GM12878 (cell line): Measurements from ENCODE around the gene GDF15. TPM values are rescaled to one million over a fixed set of nuclear protein-coding genes. Genes with fewer than 3 reads are reported as not detected.

Source experiments
- CBFB ChIP-seq: IDR thresholded peaks from 2 replicates; pipeline ENCODE4 v1.6.1; 2016; ENCODE audit warnings: antibody characterized with exemption, low read depth
- DPF2 ChIP-seq: fragments of 450-650 bp; IDR thresholded peaks from 2 replicates; pipeline ENCODE4 v1.6.1; 2017; ENCODE audit warnings: mild to moderate bottlenecking
- ETV6 ChIP-seq, 2 experiments: fragments of 450-650 bp in 1 of 2; IDR thresholded peaks in 1 of 2; conservative IDR thresholded peaks in 1 of 2; 2 replicates each; pipeline ENCODE4 v1.6.1; 2014; ENCODE audit warnings: antibody characterized with exemption in 1 of 2, borderline replicate concordance in 1 of 2, low read depth in 1 of 2, mild to moderate bottlenecking in 1 of 2, moderate library complexity in 1 of 2
- FOS ChIP-seq: IDR thresholded peaks from 3 replicates; pipeline ENCODE4 v1.6.1; 2011; ENCODE audit warnings: borderline replicate concordance; ENCODE audit not compliant: insufficient read length; ENCODE audit errors: extremely low read depth
- HDGF ChIP-seq: fragments of 450-650 bp; IDR thresholded peaks from 2 replicates; pipeline ENCODE4 v1.6.1; 2016; ENCODE audit warnings: antibody characterized with exemption
- MTA2 ChIP-seq: fragments of 450-650 bp; IDR thresholded peaks from 2 replicates; pipeline ENCODE4 v1.6.1; 2016; ENCODE audit warnings: low read depth, mild to moderate bottlenecking, moderate library complexity
- MXI1 ChIP-seq: fragments of 150-350 bp; IDR thresholded peaks from 2 replicates; pipeline ENCODE4 v1.6.1; 2011; ENCODE audit warnings: low read depth, mild to moderate bottlenecking, inconsistent platforms, low read length, improper control_type of control experiment
- NBN ChIP-seq: fragments of 450-650 bp; IDR thresholded peaks from 2 replicates; pipeline ENCODE4 v1.6.1; 2016
- POLR2AphosphoS5 ChIP-seq: IDR thresholded peaks from 2 replicates; pipeline ENCODE4 v1.6.1; 2011; ENCODE audit warnings: mild to moderate bottlenecking, low read length, inconsistent platforms
- RBBP5 ChIP-seq: fragments of 200-600 bp; sonication (generic); conservative IDR thresholded peaks from 2 replicates; pipeline ENCODE4 v1.6.1; 2016
- RCOR1 ChIP-seq: conservative IDR thresholded peaks from 2 replicates; pipeline ENCODE4 v1.6.1; 2012; ENCODE audit warnings: low read depth, low read length, improper control_type of control experiment
- SMC3 ChIP-seq: IDR thresholded peaks from 2 replicates; pipeline ENCODE4 v1.6.1; 2011; ENCODE audit warnings: low read length, improper control_type of control experiment, borderline replicate concordance
- TCF3 ChIP-seq: IDR thresholded peaks from 2 replicates; pipeline ENCODE4 v1.6.1; 2012; ENCODE audit warnings: low read depth, mild to moderate bottlenecking, low read length, borderline replicate concordance; ENCODE audit not compliant: insufficient read depth
- TCF7 ChIP-seq: IDR thresholded peaks from 2 replicates; pipeline ENCODE4 v1.6.1; 2014; ENCODE audit warnings: antibody characterized with exemption, borderline replicate concordance
- ZBTB11 ChIP-seq: fragments of 450-650 bp; formaldehyde crosslinking; IDR thresholded peaks from 2 replicates; pipeline ENCODE4 v1.5.0; 2022; ENCODE audit warnings: mild to moderate bottlenecking, missing genetic modification characterization
- ZBTB33 ChIP-seq: fragments of 450-650 bp; IDR thresholded peaks from 2 replicates; pipeline ENCODE4 v1.6.1; 2017; ENCODE audit warnings: mild to moderate bottlenecking
- polyA plus RNA-seq, 11 experiments: library from polyadenylated mRNA; depleted of rRNA in 4 of 11; unstranded in 6 of 11; stranded (reverse) in 5 of 11; fragments of >200 nt; fragmentation: Nextera tagmentation in 4 of 11; fragmentation: Illumina TruSeq in 1 of 11; extraction: Ambion mirVana in 4 of 11; extraction: Trizol in 1 of 11; gene quantifications; 1 replicate in 1 of 11; 2 replicates in 10 of 11; pipeline versions ENCODE4 v1.2.1 to v1.2.3, GENCODE V29; 2011 to 2016; ENCODE audit warnings: inconsistent platforms in 2 of 11, missing spikeins in 2 of 11, low read depth in 1 of 11
- total RNA-seq, 4 experiments: library from RNA; depleted of rRNA in 3 of 4; stranded (reverse); fragments of >200 nt in 3 of 4; fragmentation: Illumina TruSeq in 1 of 4; extraction: Trizol in 1 of 4; gene quantifications; 2 replicates each; pipeline versions ENCODE4 v1.2.1 to v1.2.3, GENCODE V29; 2013 to 2021
- TF ChIP-seq, protein P1 (sequence below): IDR thresholded peaks from 2 replicates; pipeline ENCODE4 v1.6.1; 2011; ENCODE audit warnings: low read depth, low read length, improper control_type of control experiment, borderline replicate concordance
- TF ChIP-seq, protein P2 (sequence below): IDR thresholded peaks from 2 replicates; pipeline ENCODE4 v1.6.1; 2012; ENCODE audit warnings: low read depth, low read length, improper control_type of control experiment

Gene GDF15
- total and polyA plus RNA-seq, 10 of the 15 experiments (the other 5 are each of a cell fraction or from before 2014, with no cell fraction given) = 0.11 to 3.6 (median 1.6) TPM; not detected in 1

DNA sequence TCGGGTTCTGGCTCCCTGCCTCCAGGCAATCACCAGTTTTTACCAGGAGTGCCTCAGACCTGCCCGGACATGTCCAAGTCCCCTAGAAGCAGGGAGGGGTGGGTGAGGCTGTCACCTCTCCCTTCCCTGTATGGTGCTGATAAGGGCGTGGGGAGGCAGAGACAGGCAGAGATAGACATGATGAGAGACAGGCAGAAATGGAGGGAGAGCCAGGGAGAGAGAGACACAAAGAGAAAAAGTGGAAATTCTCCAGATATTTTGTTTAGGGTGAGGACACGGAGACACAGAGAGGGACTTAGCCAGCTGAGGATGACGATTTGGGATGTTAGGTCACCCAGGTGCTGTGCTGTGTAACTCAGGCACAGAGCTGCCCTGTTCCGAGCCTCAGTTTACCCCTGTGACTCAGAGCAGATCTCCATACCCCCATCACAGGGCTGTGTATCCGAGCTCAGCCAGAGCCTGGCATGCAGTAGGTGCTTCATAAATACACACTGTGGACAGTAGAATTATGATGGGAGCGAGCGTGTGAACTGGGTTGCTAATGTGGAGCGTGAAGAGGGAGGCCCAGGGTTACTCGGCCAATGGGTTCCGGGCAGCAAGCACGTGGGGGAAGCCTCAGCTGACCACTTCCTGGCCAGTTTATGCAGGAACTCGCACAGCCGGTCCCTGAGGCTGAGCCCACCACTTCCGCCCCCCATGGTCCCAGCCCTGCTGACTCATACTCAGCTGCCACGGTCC, 11.9 kb upstream of the GDF15 start (continued):
- TF ChIP-seq FOS (no peak), ZBTB33 (no peak), RBBP5 (no peak), NBN (peak; percentile 87; the same call in 1 of the 2 replicates), HDGF (no peak), ZBTB11 (CRISPR knock-in tag) (no peak), SMC3 (no peak), POLR2AphosphoS5 (peak; percentile 89), MXI1 (peak; percentile 77), MTA2 (peak; percentile 67; the same call in 1 of the 2 replicates), DPF2 (peak; percentile 83), ETV6 (conservative IDR thresholded peaks at IDR 0.05 in 1 of 2, IDR thresholded peaks at IDR 0.05 in 1 of 2; ENCODE audit: borderline replicate concordance in 1 of 2, low read depth in 1 of 2) (peak in 1 of 2 experiments; percentile 91; a peak in 2 of 4 replicates), CBFB (peak; percentile 85), TCF3 (peak; percentile 62; the same call in 1 of the 2 replicates), TCF7 (no peak), RCOR1 (0 out of 2 replicates have a peak, but pooled peaks have one; percentile 70)
- TF ChIP-seq, protein P1, sequence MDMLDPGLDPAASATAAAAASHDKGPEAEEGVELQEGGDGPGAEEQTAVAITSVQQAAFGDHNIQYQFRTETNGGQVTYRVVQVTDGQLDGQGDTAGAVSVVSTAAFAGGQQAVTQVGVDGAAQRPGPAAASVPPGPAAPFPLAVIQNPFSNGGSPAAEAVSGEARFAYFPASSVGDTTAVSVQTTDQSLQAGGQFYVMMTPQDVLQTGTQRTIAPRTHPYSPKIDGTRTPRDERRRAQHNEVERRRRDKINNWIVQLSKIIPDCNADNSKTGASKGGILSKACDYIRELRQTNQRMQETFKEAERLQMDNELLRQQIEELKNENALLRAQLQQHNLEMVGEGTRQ = peak; percentile 92
- TF ChIP-seq, protein P2, sequence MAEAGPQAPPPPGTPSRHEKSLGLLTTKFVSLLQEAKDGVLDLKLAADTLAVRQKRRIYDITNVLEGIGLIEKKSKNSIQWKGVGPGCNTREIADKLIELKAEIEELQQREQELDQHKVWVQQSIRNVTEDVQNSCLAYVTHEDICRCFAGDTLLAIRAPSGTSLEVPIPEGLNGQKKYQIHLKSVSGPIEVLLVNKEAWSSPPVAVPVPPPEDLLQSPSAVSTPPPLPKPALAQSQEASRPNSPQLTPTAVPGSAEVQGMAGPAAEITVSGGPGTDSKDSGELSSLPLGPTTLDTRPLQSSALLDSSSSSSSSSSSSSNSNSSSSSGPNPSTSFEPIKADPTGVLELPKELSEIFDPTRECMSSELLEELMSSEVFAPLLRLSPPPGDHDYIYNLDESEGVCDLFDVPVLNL = no peak
